Measurements from ENCODE around the gene GSX1.
"Not testable (repeated sequence)": the region's sequence is repeated elsewhere in the genome, so short reads cannot be mapped to it uniquely, and the experiment has no call there.

GSX1 gene
- 0 reads per million in 4 donors for total RNA-seq

DNA sequence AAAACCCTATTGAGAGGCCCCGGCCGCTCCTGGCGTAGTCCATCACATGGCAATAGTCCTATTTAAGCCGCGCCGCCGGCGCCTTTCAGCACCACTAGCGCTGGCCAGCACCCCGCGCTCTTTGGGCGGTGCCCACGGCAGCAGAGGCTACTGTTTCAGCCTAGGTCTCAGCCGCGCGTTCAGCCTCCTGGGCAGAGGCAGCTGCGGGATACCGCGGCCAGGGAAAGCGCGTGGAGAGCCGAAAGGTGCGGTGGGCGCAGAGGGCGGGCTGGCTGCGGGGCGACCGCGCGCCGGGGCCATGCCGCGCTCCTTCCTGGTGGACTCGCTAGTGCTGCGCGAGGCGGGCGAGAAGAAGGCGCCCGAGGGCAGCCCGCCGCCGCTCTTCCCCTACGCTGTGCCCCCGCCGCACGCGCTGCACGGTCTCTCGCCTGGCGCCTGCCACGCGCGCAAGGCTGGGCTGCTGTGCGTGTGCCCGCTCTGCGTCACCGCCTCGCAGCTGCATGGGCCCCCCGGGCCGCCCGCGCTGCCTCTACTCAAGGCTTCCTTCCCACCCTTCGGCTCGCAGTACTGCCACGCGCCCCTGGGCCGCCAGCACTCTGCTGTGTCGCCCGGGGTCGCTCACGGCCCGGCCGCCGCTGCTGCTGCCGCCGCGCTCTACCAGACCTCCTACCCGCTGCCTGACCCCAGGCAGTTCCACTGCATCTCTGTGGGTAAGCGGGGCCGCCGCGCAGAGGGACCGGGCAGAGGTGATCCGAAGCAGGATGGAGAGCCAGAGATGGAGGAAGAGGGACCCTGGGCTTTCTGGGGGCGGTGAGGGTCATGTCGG lies at the start of gene GSX1:
GSX1 (plus strand) TSS at position 91 of the 826 bp plus-strand sequence; CDS start at position 299, 208 bp downstream.
- DNase-seq: peak in 3 of 5 donors; percentile 26 to 38 (median 37)

- DNase-seq: no peak
Observed at GRCh38 chr13:27744801-27745200, 47.5 kb upstream of the GSX1 start.

GRCh38 chr13:27745301-27745700 lies 47.0 kb upstream of the GSX1 start:
- DNase-seq: no peak

DNA sequence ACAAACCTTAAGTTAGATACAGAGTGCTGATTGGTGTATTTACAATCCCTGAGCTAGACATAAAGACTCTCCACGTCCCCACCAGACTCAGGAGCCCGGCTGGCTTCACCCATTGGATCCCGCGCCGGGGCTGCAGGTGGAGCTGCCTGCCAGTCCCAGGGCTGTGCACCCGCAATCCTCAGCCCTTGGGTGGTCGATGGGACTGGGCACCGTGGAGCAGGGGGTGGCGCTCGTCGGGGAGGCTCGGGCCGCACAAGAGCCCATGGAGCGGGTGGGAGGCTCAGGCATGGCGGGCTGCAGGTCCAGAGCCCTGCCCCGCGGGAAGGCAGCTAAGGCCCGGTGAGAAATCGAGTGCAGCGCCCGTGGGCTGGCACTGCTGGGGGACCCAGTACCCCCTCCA lies 44.1 kb upstream of the GSX1 start:
- not testable (repeated sequence) for DNase-seq

DNA sequence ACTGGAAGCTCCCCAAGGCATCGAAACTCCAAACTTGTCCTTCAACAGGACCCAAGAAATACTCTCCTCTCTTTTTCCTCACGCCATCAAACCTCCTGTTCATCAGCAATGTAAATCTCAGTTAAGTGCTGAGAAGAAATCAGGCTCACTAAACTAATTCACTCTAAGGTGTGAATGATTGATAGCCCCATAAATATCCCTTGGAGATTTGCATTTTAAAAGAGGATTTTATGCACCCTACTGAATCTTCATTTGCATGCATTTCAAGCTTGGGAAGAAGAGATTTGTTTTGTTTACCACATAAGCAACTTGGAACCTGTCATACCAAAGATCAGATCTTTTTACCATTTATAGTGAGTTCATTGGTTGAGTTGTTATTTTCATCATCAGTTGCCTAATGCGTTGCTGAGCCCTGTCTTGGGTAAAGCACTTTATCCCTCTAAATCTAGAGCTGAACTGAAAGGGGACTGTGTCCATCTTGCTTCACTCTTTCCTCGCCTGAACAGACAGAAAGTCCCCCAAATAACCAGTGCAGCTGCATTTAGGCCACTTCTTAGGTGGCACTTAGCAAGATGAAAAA lies 40.2 kb upstream of the GSX1 start:
- DNase-seq: no peak

GRCh38 chr13:27765650-27766049 lies 26.6 kb upstream of the GSX1 start:
- DNase-seq: no peak

DNA sequence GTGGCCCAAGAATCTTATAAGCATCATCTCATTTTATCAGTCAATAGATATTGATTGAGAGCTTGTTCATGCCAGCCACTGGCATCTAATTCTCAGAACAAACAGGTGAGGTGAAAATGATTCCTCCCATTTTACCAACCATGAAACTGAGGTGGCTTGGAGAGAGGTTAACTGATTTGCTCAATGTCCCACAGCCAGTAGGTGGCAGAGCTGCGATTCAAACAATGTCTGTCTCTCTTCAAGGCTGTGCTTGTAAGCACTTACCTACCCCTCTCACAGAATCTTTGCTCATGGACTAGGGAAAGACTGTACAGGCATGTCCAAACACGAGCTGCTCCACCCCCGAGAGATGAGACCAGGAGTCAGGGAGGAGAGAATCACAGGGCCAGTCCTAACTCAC lies 21.5 kb upstream of the GSX1 start:
- DNase-seq: no peak

DNA sequence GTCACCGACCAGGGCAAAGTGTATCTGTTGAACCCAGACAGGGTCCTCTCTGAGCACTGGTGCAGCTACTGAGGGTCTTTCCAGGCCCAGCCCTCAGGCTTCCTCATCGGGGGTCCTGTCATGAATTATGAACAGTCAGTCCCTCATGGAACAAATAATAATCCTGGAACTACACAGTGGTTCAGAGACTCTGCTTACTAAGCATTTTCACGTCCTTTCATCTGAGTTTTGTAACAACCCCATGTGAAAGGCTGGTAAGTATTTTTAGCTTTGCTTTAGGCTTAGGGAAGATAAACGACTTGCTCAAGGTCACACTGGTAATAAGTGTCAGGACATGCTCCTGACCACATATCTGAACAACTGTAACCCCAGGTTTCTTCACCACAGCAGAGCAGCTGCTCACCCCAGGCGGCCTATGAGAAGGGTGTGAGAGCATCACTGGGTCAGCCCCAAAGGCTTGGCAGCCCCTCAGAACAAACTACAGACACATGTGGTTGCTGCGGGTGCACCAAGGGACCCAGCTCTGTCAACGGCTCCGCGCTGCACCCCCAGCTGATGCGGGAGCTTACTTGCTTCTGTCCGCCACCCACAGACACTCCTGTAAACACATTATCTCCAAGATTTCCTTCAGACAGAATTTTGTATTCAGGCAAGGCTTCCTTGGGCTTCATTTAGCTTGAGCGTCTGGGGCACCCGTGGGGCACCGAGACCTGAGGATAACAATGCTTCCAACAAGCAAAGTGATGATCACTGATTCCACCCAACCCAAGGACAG lies 19.4 kb upstream of the GSX1 start:
- no peak for DNase-seq

- no peak for DNase-seq
Observed at GRCh38 chr13:27774169-27774568, 18.1 kb upstream of the GSX1 start.

DNA sequence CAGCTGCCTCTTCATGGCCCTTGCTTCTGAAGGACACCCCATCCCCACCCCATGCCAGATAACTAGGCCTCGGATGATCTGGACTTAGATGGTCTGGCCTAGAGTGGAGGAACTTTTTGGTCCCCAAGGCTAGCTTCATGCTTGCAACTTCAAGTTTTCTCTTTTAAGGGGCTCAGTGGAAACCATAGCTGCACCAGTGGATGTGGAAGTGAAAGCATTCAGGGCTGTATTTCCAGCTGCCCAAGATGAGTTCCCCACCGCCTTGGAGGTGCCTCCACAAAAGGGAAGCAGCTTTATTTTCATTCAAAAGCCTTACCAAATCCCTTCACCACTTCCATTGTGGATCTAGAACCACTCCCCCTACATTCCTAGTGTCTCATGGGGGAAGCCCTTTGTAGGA lies 17.6 kb upstream of the GSX1 start:
- DNase-seq: no peak

- no peak for DNase-seq
Observed at GRCh38 chr13:27775943-27776342, 16.3 kb upstream of the GSX1 start.

DNA sequence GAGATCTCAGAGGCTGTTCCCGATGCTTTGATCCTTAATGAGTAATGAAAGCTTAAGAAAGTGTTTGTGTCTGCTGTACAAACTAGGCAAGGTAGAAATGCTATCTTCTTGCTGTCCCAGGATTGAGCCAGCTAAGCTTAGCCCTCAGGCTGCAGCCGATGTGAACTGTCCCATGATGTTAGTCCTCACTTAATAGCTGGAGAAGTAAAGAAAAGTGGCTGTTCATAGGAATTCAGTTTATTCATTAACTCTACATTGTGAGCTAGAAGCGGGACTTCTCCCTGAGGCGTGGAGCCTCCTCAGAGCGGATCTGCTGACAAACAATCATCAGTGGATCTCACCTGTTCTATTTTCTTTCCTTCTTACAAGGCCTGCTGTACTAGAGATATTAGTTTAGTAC lies 10.1 kb upstream of the GSX1 start:
- DNase-seq: no peak

DNA sequence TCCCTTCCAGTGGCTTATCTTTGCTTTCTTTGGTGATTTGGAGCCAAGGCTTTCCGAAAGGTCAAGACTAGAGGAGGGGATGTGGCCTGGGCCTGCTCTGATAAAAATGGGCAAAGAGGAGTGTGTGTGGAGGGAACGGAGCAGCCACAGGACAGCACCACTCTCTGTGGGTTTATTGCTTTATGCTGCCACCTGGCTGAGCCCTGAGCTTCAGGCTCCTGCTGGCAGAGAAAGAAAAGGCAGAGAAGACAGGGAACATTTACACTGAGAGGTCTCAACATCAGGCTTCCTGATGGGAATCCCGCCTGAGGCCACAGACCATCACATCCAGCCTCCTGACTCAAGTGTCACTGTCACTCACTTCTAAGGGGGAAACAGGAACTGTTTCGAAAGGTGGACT lies 9.2 kb upstream of the GSX1 start:
- DNase-seq: no peak

DNA sequence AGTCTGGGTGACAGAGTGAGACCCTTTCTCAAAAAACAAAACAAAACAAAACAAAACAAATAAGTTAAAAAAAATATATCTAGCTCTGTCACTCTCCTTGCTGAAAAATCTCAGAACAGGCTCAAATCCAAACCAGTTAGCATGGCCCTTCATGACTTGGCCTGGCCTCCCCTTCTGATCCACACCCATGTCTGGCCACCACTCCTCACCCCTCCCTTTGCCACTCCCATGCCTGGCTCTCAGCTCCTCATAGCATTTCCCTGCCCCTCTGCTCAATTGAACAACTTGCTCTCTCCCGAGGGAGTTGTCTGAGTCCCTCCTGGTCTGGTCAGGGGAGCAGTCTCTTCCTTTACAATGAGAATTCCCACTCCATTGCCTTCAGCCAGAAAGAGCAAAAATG lies 4.0 kb upstream of the GSX1 start:
- no peak for DNase-seq

DNA sequence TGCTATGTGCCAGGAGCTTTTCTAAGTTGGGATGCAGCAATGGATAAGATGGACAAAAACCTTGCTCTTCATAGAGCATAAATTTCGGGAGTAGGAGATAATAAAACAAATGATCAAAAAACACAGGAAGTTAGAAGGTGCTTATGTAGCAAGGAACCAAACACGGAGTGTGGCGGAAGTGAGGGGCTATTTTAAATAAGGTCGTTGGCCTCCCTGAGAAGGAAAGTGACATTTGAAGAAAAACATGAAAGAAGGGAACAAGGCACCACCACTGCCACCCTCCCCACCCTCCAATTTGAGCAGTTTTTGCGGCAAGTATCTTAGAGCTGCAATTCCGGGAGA lies 3.2 kb upstream of the GSX1 start:
- DNase-seq: no peak

DNA sequence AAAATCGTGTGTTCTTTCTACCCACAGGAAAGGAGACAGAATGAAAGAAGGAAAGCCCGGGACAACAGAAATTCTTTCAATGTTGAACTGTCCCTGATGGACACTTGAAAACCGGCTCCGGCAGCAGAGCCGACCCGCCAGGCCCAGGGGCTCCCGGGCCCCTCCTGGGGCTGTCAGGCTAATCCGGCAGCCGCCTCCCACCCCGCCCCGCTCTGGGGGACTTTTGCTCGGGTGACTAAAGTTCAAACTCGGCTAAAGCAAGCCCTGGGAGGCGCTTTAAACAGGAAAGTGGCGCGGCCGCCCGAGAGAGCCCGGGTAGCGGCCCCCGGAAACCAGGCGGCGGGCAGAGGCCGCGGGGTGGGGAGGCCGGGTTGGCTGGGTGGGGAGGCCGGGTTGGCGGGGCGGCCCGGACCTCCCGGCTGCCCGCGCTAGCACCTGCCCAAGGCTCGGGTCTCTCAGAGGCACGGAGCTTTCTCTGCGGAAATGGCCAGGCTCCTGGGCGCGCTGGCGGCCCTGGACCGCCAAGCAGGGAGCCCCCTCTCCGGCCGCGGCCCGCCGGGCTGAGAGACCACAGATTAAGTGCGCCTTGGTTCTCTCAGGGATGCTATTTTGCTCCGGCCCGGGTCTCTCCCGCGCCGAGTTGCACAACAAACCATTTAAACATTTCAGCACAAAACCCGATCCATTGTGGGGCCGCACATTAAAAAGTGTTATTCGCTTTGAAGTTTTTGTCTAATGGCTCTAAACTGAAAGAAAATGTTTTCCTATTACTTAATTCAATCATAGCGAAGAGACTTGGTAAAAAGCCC lies 2.6 kb upstream of the GSX1 start:
- DNase-seq: no peak

DNA sequence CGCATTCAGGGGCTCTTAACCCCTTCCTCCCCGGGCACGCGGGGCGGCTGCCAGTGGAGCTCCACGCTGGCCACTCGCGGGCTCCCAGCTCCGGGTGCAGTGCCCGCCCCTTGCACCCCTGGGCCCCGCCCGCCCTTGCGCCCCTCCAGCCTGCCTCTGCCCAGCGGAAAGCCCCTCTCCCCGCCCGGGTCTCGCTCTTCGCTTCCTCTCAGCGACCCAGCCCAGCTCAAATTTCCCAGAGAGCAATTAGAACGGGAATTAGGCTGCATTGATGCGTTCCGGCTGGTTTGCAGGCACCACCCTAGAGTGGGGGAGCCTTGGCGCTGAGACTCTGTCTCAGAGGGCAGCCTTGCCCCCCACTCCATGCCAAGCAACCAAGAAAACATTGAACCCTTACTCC lies 1.8 kb upstream of the GSX1 start:
- no peak for DNase-seq

DNA sequence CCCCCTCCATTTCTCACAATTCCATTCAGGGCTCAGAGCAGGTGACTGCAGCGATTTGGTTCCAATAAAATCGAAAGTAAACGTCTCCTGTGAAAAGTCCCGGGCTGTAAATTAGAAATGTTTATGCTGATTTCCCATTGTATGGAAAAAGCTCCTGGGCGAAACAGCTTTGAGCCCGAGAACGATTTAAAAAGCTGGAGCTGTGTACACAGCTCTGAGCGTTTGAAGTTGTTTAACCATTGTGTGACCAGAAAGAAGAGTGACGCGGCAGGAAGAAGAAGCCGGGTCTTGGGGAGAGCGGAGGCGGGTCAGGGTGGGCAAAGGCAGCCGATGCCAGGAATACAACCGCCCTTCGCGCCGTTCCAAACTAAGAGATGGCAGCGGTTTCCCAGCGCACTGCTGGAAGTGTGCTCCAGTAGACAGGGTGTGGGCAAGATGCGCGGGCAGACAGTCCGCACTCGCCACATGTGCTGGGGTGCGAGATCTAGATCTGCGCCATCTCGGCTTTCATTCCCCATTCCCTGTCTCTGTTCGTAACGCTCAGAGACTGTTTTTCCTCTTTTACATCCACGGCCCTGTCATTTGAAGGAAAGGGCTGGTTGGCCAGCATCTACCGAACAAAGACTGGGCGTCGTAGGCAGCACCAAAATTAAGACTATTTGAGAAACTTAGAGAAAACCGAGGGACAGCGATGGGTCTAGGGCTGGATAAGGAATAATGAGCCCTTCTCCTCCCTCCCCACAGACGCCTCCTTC lies 960 bp upstream of the GSX1 start:
- DNase-seq: no peak

GRCh38 chr13:27791901-27792392 lies 336 bp upstream of the GSX1 start:
- DNase-seq: no peak

GRCh38 chr13:27793507-27794367 lies 1.5 kb downstream of the GSX1 start:
- DNase-seq: no peak

DNA sequence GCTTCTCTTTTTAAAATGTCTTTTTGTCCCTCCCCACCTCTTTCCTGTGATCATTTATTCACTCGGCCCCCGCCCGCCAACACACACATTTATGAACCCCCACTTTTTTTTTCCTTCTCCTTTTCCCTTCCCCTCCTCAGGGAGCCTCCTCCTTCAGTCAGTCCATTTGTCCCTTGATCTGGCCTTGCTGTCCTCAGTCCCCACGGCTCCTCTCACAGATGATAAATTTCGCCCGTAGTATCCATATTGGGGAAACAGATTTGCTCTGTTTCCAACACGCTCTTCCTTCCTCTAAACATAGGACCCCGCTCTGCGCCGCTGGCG lies 2.0 kb downstream of the GSX1 start:
- DNase-seq: no peak

Data from T-helper 1 cell (primary cell).